ENCODE measurements around the gene DAAM1.

GRCh38 chr14:59297071-59297776 is 108.8 kb downstream of the DAAM1 start:
- TF ChIP-seq CTCF (optimal IDR thresholded peaks at IDR 0.05 in 1 of 3, IDR thresholded peaks at IDR 0.05 in 1 of 3, conservative IDR thresholded peaks at IDR 0.05 in 1 of 3; ENCODE audit: extremely low read depth in 1 of 3, insufficient read depth in 2 of 3, low read length in 3 of 3) (no peak), EZH2 (IDR thresholded peaks at IDR 0.05; ENCODE audit: low read length) (no peak)
